PC-3 (cell line): ENCODE results near the gene INPPL1. TPM values are rescaled to one million over a fixed set of nuclear protein-coding genes. Genes with fewer than 3 reads are reported as not detected.
A peak's percentile ranks its signal among the peaks of the same experiment; 100 is the strongest.

Experiments
- ATAC-seq: fragments of 200-7000 bp; cut with Tn5 transposase; 2 replicates; pipeline ENCODE4 v1.9.1; 2020; ENCODE audit warnings: mild to moderate bottlenecking, moderate library complexity
- BruUV-seq: library from RNA; stranded (reverse); fragments of 400-500 nt; replicated peaks from 2 replicates; lab custom pipeline; 2021; lab: Mats Ljungman, UMichigan
- CTCF ChIA-PET: fragments of 300-600 bp; sonication (Branson Sonifier 250); formaldehyde crosslinking; loops from one replicate; lab custom pipeline; 2022; ENCODE audit warnings: antibody characterized with exemption; lab: Charles Lee
- POLR2A ChIA-PET: fragments of 300-600 bp; sonication (Branson Sonifier 250); formaldehyde crosslinking; loops from one replicate; lab custom pipeline; 2022; ENCODE audit warnings: antibody characterized with exemption; ENCODE audit not compliant: unreplicated experiment; lab: Charles Lee
- DNase-seq: peaks from one replicate; pipeline ENCODE4 v3.0.0-alpha.2; 2015
- H2AFZ ChIP-seq: fragments of 300-600 bp; sonication (generic); 2 replicates; pipeline ENCODE4 v1.6.0; 2016; ENCODE audit warnings: antibody characterized with exemption, low read length
- H3F3A ChIP-seq: fragments of 300-600 bp; sonication (generic); one replicate; pipeline ENCODE4 v1.6.0; 2017; ENCODE audit warnings: antibody characterized with exemption, low read length, control low read depth, mild to moderate bottlenecking; ENCODE audit not compliant: unreplicated experiment
- H3K27ac ChIP-seq: fragments of 300-600 bp; sonication (generic); 2 replicates; pipeline ENCODE4 v1.5.1; 2016; ENCODE audit warnings: mild to moderate bottlenecking, low read length
- H3K27me3 ChIP-seq: fragments of 300-600 bp; sonication (generic); 2 replicates; pipeline ENCODE4 v1.6.1; 2016; ENCODE audit warnings: low read length, mixed read lengths
- H3K36me3 ChIP-seq: fragments of 300-600 bp; sonication (generic); 2 replicates; pipeline ENCODE4 v1.6.1; 2016; ENCODE audit warnings: low read depth, mixed run types, low read length, mixed read lengths
- H3K4me1 ChIP-seq: fragments of 300-600 bp; sonication (generic); 2 replicates; pipeline ENCODE4 v1.5.1; 2016; ENCODE audit warnings: low read length; ENCODE audit not compliant: insufficient read depth
- H3K4me2 ChIP-seq: fragments of 300-600 bp; sonication (generic); 2 replicates; pipeline ENCODE4 v1.6.0; 2016; ENCODE audit warnings: low read length
- H3K4me3 ChIP-seq: fragments of 300-600 bp; sonication (generic); 2 replicates; pipeline ENCODE4 v1.5.1; 2016; ENCODE audit warnings: mild to moderate bottlenecking, low read length, mixed read lengths
- H3K79me2 ChIP-seq: fragments of 300-600 bp; sonication (generic); 2 replicates; pipeline ENCODE4 v1.6.1; 2017; ENCODE audit warnings: low read length, mixed read lengths
- H3K9ac ChIP-seq: fragments of 300-600 bp; sonication (generic); 2 replicates; pipeline ENCODE4 v1.6.0; 2016; ENCODE audit warnings: mild to moderate bottlenecking, low read length
- H3K9me2 ChIP-seq: fragments of 300-600 bp; sonication (generic); replicated peaks from 2 replicates; pipeline ENCODE4 v1.6.1; 2016; ENCODE audit warnings: mixed run types, low read length, mixed read lengths
- H3K9me3 ChIP-seq: fragments of 300-600 bp; sonication (generic); 2 replicates; pipeline ENCODE4 v1.6.1; 2016; ENCODE audit warnings: low read length, mixed read lengths
- H4K20me1 ChIP-seq: fragments of 300-600 bp; sonication (generic); 2 replicates; pipeline ENCODE4 v1.6.1; 2016; ENCODE audit warnings: low read length, mixed read lengths
- CTCF ChIP-seq: fragments of 300-600 bp; sonication (generic); conservative IDR thresholded peaks from 2 replicates; pipeline ENCODE4 v1.5.1; 2017; ENCODE audit warnings: antibody characterized with exemption, low read depth, mild to moderate bottlenecking, low read length
- EZH2 ChIP-seq: fragments of 300-600 bp; sonication (generic); IDR thresholded peaks from one replicate; pipeline ENCODE4 v1.6.1; 2017; ENCODE audit warnings: antibody characterized with exemption, mild to moderate bottlenecking, low read length; ENCODE audit not compliant: unreplicated experiment
- EZH2phosphoT487 ChIP-seq: fragments of 300-600 bp; sonication (generic); IDR thresholded peaks from 2 replicates; pipeline ENCODE4 v1.6.1; 2018; ENCODE audit warnings: mild to moderate bottlenecking, antibody characterized with exemption, low read length, borderline replicate concordance
- intact Hi-C: fragments of 100-400 bp; cut with micrococcal nuclease; formaldehyde crosslinking; loops from 2 replicates; pipeline ENCODE4 v1.9.0; 2023
- total RNA-seq: library from RNA; depleted of rRNA; stranded (reverse); fragments of >200 nt; gene quantifications from 2 replicates; pipeline ENCODE4 v1.2.3, GENCODE V29; 2014

The INPPL1 gene
- total RNA-seq, 1 experiment from 2014 or later = 100 TPM

- ChIA-PET POLR2A (no interaction called here), CTCF (interaction anchor here (0.6 to 1.0 kb wide), 3 partner anchors 17 to 192 kb away, joined by 3 to 11 read pairs (median 3); no protein-coding TSS in a partner anchor)
- Histone ChIP-seq H3K36me3 (no peaks in the 10 kb centered on the region; the same call in 1 of the 2 replicates), H2AFZ (peak overlapping the region; percentile 99), H3K9me2 (no peaks in the 10 kb centered on the region), H3K9me3 (no peaks in the 10 kb centered on the region), H3K79me2 (peaks cover 37% of the 10 kb centered on the region), H3K27me3 (peaks cover 7% of the 10 kb centered on the region; the same call in 1 of the 2 replicates), H3K27ac (peak overlapping the region; percentile 34), H3K4me2 (peak overlapping the region; percentile 100), H3F3A (no peaks in the 10 kb centered on the region), H3K9ac (peak overlapping the region; percentile 66), H3K4me1 (peaks cover 14% of the 10 kb centered on the region), H3K4me3 (peak overlapping the region; percentile 97), H4K20me1 (no peaks in the 10 kb centered on the region)
- TF ChIP-seq CTCF (no peak), EZH2phosphoT487 (no peak), EZH2 (no peak)
- intact Hi-C loops = loop anchor here (2.0 kb wide), 1 partner anchor 110 kb away; the partner anchor contains the start of gene ANAPC15
- peak; percentile 96 for DNase-seq
- BruUV-seq = no TSS peak
- ATAC-seq = peak; percentile 78
Observed at GRCh38 chr11:72222907-72223614, 1.5 kb upstream of the INPPL1 start.

GRCh38 chr11:72223615-72224563 lies 678 bp upstream of the INPPL1 start:
- peak; percentile 60 for DNase-seq

More at GRCh38 chr11:72223615-72224563, 678 bp upstream of the INPPL1 start:
- Histone ChIP-seq H3K4me1 (peaks cover 14% of the 10 kb centered on the region), H3K4me2 (peak overlapping the region; percentile 100), H3K9me2 (no peaks in the 10 kb centered on the region), H3K4me3 (peak overlapping the region; percentile 97), H3K36me3 (peaks cover 6% of the 10 kb centered on the region; the same call in 1 of the 2 replicates), H3K9me3 (no peaks in the 10 kb centered on the region), H3F3A (no peaks in the 10 kb centered on the region), H3K27ac (peak overlapping the region; percentile 34), H3K27me3 (no peaks in the 10 kb centered on the region), H3K79me2 (peaks cover 37% of the 10 kb centered on the region), H2AFZ (peak overlapping the region; percentile 99), H4K20me1 (no peaks in the 10 kb centered on the region), H3K9ac (peak overlapping the region; percentile 66)
- BruUV-seq = no TSS peak
- intact Hi-C loops = loop anchor here (2.0 kb wide), 2 partner anchors 15 to 111 kb away; partner anchors contain the start of gene ANAPC15
- ChIA-PET POLR2A (no interaction called here), CTCF (interaction anchor here (0.6 to 1.0 kb wide), 3 partner anchors 18 to 191 kb away, joined by 3 to 11 read pairs (median 3); no protein-coding TSS in a partner anchor)
- no peak for TF ChIP-seq EZH2phosphoT487
- TF ChIP-seq EZH2 = no peak
- no peak for TF ChIP-seq CTCF
- ATAC-seq = peak; percentile 59
